Panc1 (cell line): ENCODE measurements around the gene ASCC1. TPM values are rescaled to one million over a fixed set of nuclear protein-coding genes. Genes with fewer than 3 reads are reported as not detected.

ENCODE experiments used
- ATAC-seq: fragments of 200-7000 bp; cut with Tn5 transposase; 2 replicates; pipeline ENCODE4 v1.9.1; 2020; ENCODE audit warnings: mild to moderate bottlenecking, moderate library complexity
- BruUV-seq: library from RNA; stranded (reverse); fragments of 400-500 nt; replicated peaks from 2 replicates; lab custom pipeline; 2021; lab: Mats Ljungman, UMichigan
- CTCF ChIA-PET: fragments of 300-600 bp; sonication (Branson Sonifier 250); formaldehyde crosslinking; loops from one replicate; lab custom pipeline; 2022; ENCODE audit warnings: antibody characterized with exemption; lab: Charles Lee
- POLR2A ChIA-PET: fragments of 300-600 bp; sonication (Branson Sonifier 250); formaldehyde crosslinking; loops from one replicate; lab custom pipeline; 2022; ENCODE audit warnings: antibody characterized with exemption; lab: Charles Lee
- DNase-seq: peaks from one replicate; pipeline ENCODE4 v3.0.0-alpha.2; 2010; ENCODE audit warnings: low read depth, low spot score
- H3K27ac ChIP-seq: 2 replicates; pipeline ENCODE4 v1.5.1; 2011; ENCODE audit warnings: mild to moderate bottlenecking, low read length, inconsistent platforms
- H3K27me3 ChIP-seq: fragments of 200-500 bp; sonication (Bioruptor generic); 2 replicates; pipeline ENCODE4 v1.6.0; 2014; ENCODE audit warnings: low read length, inconsistent platforms; ENCODE audit not compliant: control insufficient read depth, insufficient read depth
- H3K36me3 ChIP-seq: fragments of 200-500 bp; sonication (Bioruptor generic); 2 replicates; pipeline ENCODE4 v1.5.1; 2014; ENCODE audit warnings: inconsistent platforms, mild to moderate bottlenecking, low read length, moderate library complexity; ENCODE audit not compliant: control insufficient read depth, insufficient read depth
- H3K4me1 ChIP-seq: 2 replicates; pipeline ENCODE4 v1.5.1; 2011; ENCODE audit warnings: inconsistent platforms, mild to moderate bottlenecking, low read length, moderate library complexity; ENCODE audit not compliant: control insufficient read depth, insufficient read depth
- H3K4me3 ChIP-seq, 2 experiments: 2 replicates each; pipeline ENCODE4 v1.5.1; 2011 to 2012; ENCODE audit warnings: low read depth in 2 of 2, low read length in 2 of 2, mild to moderate bottlenecking in 2 of 2, inconsistent platforms in 1 of 2, moderate library complexity in 1 of 2
- H3K9me3 ChIP-seq: fragments of 200-500 bp; sonication (Bioruptor generic); 2 replicates; pipeline ENCODE4 v1.5.1; 2014; ENCODE audit warnings: low read depth, mild to moderate bottlenecking, inconsistent platforms, low read length, moderate library complexity; ENCODE audit not compliant: control insufficient read depth, insufficient read depth
- CTCF ChIP-seq: fragments of 450-650 bp; IDR thresholded peaks from 2 replicates; pipeline ENCODE4 v1.5.1; 2017; ENCODE audit warnings: mild to moderate bottlenecking
- POLR2AphosphoS5 ChIP-seq: IDR thresholded peaks from 2 replicates; pipeline ENCODE4 v1.6.1; 2012; ENCODE audit warnings: mild to moderate bottlenecking, low read depth, low read length, moderate library complexity
- REST ChIP-seq, 2 experiments: IDR thresholded peaks; 2 replicates each; pipeline ENCODE4 v1.6.1; 2011 to 2012; ENCODE audit warnings: low read depth in 2 of 2, control low read depth in 1 of 2, low read length in 1 of 2, mild to moderate bottlenecking in 1 of 2, moderate library complexity in 1 of 2; ENCODE audit not compliant: insufficient read depth in 1 of 2
- SIN3A ChIP-seq: IDR thresholded peaks from 2 replicates; pipeline ENCODE4 v1.6.1; 2012; ENCODE audit warnings: low read depth, mild to moderate bottlenecking, low read length, moderate library complexity, borderline replicate concordance; ENCODE audit not compliant: insufficient read depth
- TCF7L2 ChIP-seq: IDR thresholded peaks from 2 replicates; pipeline ENCODE4 v1.6.1; 2011; ENCODE audit warnings: mild to moderate bottlenecking, low read depth, low read length, inconsistent platforms
- in situ Hi-C: cut with HindIII; loops from 2 replicates; pipeline ENCODE4 v1.10.0; 2016; ENCODE audit warnings: low sequenced_read_pairs, low pct_unique_long_range_greater_than_20kb
- intact Hi-C: fragments of 100-400 bp; cut with micrococcal nuclease; formaldehyde crosslinking; loops from one replicate; pipeline ENCODE4 v1.10.0; 2022; ENCODE audit not compliant: unreplicated experiment
- total RNA-seq: library from RNA; stranded (reverse); gene quantifications from one replicate; pipeline ENCODE4 v1.2.1, GENCODE V29; 2021; ENCODE audit not compliant: unreplicated experiment

ASCC1 gene
- total RNA-seq, 1 experiment from 2014 or later = 114 TPM

- TF ChIP-seq SIN3A = no peak
- TF ChIP-seq TCF7L2 = no peak
- TF ChIP-seq REST (IDR thresholded peaks at IDR 0.05; ENCODE audit: insufficient read depth in 1 of 2, low read depth in 2 of 2, low read length in 1 of 2) = no peak
- Histone ChIP-seq H3K4me1 (peaks cover 40% of the 10 kb centered on the region), H3K27ac (peak overlapping the region; percentile 78), H3K4me3 (0 out of 4 replicates have a peak overlapping the region, but pooled peaks of 1 of the 2 experiments have one; percentile 1), H3K9me3 (no peaks in the 10 kb centered on the region), H3K27me3 (no peaks in the 10 kb centered on the region), H3K36me3 (no peaks in the 10 kb centered on the region)
- in situ Hi-C loops (no loop called here), intact Hi-C loops (no loop called here)
- ChIA-PET CTCF (interaction anchor here (0.6 to 0.7 kb wide), 3 partner anchors 12 to 81 kb away, joined by 5 to 6 read pairs (median 5); no protein-coding TSS in a partner anchor), POLR2A (interaction anchor here (0.7 kb wide), 1 partner anchor 536 kb away, joined by 5 read pairs; no protein-coding TSS in a partner anchor)
- BruUV-seq = no TSS peak
- no peak for DNase-seq
- ATAC-seq = peak; percentile 62
Measured at GRCh38 chr10:72248468-72249151, 32.5 kb upstream of the ASCC1 start.

GRCh38 chr10:72245949-72246525, 30.0 kb upstream of the ASCC1 start:
- no peak for TF ChIP-seq POLR2AphosphoS5
- no peak for TF ChIP-seq TCF7L2
- TF ChIP-seq CTCF = no peak
- TF ChIP-seq SIN3A = no peak
- no peak for TF ChIP-seq REST (IDR thresholded peaks at IDR 0.05; ENCODE audit: insufficient read depth in 1 of 2, low read depth in 2 of 2, low read length in 1 of 2)
- in situ Hi-C loops = no loop called here
- Histone ChIP-seq H3K27ac (peak overlapping the region; percentile 19; the same call in 1 of the 2 replicates), H3K9me3 (no peaks in the 10 kb centered on the region), H3K4me3 (no peak overlapping the region), H3K36me3 (no peaks in the 10 kb centered on the region), H3K4me1 (peaks cover 37% of the 10 kb centered on the region), H3K27me3 (no peaks in the 10 kb centered on the region)
- ChIA-PET POLR2A (interaction anchor here (0.7 kb wide), 1 partner anchor 213 kb away, joined by 6 read pairs; no protein-coding TSS in a partner anchor), CTCF (no interaction called here)
- no peak for ATAC-seq
- no TSS peak for BruUV-seq
- intact Hi-C loops = no loop called here
- DNase-seq = no peak
